Muscle of arm (tissue), 12 donors: ENCODE measurements around the gene PAIP2. TPM values are rescaled to one million over a fixed set of nuclear protein-coding genes. Genes with fewer than 3 reads are reported as not detected.
"Not testable (repeated sequence)": the region's sequence is repeated elsewhere in the genome, so short reads cannot be mapped to it uniquely, and the experiment has no call there.

Experiments
- DNase-seq: peaks from one replicate; pipeline ENCODE4 v3.0.0-alpha.2; 2013
- polyA plus RNA-seq, 12 donors: library from polyadenylated mRNA; unstranded; fragments of 120-200 nt; gene quantifications; one replicate each; pipeline ENCODE4 v1.2.1, GENCODE V29; 2013; ENCODE audit not compliant: insufficient read length in 12 of 12

Gene PAIP2
- polyA plus RNA-seq, 12 donors: 102 to 182 (median 133) TPM; not detected in 1

GRCh38 chr5:139308797-139309196, 32.9 kb upstream of the PAIP2 start:
- no peak for DNase-seq

GRCh38 chr5:139310715-139311186, 30.9 kb upstream of the PAIP2 start:
- not testable (repeated sequence) for DNase-seq

DNA sequence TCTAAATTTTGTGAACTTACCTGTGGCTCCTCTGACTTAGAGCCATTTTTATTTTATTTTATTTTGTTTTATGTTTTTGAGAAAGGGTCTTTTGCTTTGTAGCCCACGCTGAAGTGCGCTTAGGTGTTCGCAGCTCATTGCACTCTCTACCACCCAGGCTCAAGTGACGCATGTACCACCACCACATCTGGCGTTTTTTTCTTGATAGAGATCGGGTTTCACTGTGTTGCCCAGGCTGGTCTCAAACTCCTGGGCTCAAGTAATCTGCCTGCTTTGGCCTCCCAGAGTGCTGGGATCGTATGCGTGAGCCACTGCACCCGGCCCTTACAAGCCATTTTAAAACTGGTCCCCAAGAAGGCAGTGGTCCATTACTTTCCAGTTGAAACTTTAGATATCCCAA, 29.6 kb upstream of the PAIP2 start:
- no peak for DNase-seq

- DNase-seq: no peak
Measured at GRCh38 chr5:139314276-139314675, 27.4 kb upstream of the PAIP2 start.

- DNase-seq: no peak
Measured at GRCh38 chr5:139315056-139315615, 26.5 kb upstream of the PAIP2 start.

DNA sequence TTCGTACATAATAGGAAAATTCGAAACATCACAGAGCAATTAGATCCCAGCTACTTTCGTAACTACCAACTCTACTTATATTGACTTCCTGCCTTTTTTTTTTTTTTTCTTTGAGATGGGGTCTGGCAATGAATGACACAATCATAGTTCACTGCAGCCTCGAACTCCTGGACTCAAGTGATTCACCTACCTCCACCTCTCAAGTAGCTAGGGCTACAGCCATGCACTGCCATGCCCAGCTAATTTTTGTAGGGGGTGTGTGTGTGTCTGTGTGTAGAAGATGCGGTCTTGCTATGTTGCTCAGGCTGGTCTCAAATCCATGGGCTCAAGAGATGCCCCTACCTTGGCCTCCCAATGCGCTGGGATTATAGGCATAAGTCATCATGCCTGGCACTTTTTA, 5.8 kb upstream of the PAIP2 start:
- no peak for DNase-seq

DNA sequence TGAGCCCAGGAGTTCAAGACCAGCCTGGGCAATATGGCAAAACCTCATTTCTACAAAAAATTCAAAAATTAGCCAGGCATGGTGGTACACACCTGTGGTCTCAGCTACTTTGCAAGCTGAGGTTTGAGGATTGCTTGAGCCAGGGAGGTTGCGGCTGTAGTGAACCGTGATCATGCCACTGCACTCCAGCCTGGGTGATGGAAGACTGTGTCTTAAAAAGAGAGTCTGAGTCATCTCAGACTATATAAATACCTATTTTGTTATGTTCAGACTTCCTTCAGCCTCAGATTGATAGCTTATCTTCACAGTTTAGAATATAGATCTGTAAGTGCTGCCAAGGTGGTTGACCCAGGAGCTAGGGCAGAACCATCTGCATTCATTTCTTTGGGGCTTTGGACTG, 1.6 kb upstream of the PAIP2 start:
- no peak for DNase-seq

GRCh38 chr5:139341187-139341688, 416 bp upstream of the PAIP2 start:
- DNase-seq: peak; percentile 10

DNA sequence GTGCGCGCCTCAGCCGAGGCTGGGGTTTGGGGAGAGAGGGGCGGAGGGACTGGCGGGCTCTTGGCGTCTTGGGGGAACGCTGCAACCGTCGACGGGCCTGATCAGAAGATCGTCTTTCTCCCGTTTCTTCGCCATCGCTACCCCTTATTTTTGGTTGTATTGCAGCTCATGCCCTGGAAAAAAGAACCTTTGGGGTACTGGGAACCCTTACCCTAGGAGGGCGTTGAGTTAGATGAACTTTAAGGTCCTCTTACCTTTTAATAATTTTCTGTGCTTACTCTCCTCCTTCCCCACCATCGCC, 719 bp downstream of the PAIP2 start:
- no peak for DNase-seq

- no peak for DNase-seq
Measured at GRCh38 chr5:139343476-139343875, 1.8 kb downstream of the PAIP2 start.

GRCh38 chr5:139344177-139344576, 2.5 kb downstream of the PAIP2 start:
- DNase-seq: no peak

DNA sequence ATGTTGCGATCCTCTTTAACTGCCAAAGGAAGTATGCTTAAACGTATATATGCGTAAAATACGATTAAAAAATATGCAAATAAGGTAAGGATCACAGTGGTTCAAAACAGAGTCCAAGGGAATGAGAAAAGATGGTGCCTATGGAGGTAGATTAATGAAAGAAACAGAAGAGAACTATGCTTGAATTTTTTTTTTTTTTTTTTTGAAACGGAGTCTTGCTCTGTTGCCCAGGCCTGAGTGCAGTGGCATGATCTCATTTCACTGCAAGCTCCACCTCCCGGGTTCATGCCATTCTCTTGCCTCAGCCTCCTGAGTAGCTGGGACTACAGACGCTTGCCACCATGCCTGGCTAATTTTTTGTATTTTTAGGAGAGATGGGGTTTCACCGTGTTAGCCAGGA, 3.8 kb downstream of the PAIP2 start:
- not testable (repeated sequence) for DNase-seq

DNA sequence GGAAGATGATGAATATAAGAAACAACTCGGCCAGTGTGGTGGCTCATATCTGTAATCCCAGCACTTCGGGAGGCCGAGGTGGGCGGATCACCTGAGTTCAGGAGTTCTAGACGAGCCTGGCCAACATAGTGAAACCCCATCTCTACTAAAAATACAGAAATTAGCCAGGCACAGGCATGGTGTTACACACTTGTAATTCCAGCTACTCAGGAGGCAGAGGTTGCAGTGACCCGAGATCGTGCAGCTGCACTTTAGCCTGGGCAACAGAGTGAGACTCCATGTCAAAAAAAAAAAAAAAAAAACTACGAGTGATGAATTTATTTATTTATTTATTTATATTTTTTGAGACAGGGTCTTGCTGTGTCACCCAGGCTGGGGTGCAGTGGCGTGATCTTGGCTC, 6.2 kb downstream of the PAIP2 start:
- not testable (repeated sequence) for DNase-seq

DNA sequence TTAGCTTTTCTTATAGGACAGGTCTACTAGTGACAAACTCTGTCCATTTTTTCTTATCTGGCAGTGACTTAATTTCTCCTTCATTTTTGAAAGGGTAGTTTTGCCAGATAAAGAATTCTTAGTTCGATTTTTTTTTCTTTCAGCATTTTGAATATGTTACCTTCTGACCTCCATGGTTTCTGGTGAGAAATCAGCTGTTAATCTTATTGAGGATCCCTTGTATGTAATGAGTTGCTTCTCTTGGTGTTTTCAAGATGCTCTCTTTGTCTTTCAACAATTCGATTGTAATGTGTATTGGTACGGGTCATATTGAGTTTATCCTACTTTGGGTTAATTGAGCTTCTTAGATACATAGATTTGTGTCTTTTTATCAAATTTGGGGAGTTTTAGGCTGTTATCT, 12.5 kb downstream of the PAIP2 start:
- DNase-seq: no peak

DNA sequence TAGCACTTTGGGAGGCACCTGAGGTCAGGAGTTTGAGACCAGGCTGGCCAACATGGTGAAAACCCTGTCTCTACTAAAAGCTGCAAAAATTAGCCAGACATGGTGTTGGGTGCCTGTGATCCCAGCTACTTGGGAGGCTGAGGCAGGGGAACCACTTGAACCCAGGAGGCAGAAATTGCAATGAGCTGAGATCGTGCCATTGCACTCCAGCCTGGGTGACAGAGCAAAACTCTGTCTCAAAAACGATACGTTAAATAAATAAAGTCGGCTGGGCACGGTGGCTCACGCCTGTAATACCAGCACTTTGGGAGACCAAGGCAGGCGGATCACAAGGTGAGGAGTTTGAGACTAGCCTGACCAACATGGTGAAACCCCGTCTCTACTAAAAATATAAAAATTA, 14.2 kb downstream of the PAIP2 start:
- not testable (repeated sequence) for DNase-seq

DNA sequence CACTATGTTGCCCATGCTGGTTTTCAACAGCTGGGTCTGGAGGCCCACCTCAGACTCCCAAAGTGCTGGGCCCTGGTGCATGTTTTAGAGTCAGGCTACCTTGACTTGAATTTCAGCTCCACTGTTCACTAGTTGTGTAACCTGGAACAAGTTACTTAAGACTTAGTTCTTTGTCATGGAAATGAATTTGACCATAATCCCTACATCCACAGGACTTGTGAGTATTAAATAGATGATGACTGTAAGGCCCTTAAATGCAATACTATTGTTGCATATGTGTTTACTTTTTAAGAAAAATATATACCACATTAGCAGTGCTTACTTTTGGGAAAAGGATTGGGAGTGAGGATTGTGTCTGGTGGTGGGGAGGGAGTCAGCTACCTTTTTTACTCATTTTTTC, 16.4 kb downstream of the PAIP2 start:
- DNase-seq: no peak

DNA sequence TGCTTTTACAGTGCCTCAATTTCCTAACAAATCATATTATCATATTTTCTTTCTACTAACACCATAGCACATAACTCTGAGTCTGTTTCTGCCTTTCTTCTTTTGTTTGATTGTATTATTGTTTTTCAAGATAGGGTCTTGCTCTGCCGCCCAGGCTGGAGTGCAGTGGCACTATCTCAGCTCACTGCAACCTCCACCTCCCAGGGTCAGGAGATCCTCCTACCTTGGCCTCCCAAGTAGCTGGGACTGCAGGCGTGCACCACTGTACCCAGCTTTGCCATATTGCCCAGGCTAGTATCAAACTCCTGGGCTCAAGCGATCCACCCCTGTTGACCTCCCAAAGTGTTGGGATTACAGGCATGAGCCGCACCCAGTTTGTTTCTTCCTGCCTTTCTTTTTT, 18.7 kb downstream of the PAIP2 start:
- no peak for DNase-seq

- no peak for DNase-seq
Measured at GRCh38 chr5:139361835-139362429, 20.3 kb downstream of the PAIP2 start.

DNA sequence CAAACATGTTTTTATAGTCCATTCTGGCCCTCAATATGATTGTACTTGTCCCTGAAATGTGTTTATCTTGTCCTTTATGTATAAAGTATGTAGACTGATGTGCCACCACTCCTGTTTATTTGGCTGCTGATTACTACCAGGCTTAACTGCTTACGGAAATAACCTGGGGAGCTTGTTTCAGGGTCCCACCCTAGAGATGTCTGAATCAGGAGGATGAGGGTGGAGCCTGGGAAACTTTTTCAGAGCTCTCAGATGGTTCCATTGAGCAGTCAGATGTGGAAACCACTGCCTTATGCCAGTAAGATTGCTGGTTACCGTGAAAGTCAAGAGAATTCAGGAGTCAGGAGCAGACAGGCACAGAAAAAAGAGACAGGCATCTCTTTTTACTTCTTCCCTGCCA, 22.3 kb downstream of the PAIP2 start:
- no peak for DNase-seq

GRCh38 chr5:139364466-139364865, 22.8 kb downstream of the PAIP2 start:
- no peak for DNase-seq

DNA sequence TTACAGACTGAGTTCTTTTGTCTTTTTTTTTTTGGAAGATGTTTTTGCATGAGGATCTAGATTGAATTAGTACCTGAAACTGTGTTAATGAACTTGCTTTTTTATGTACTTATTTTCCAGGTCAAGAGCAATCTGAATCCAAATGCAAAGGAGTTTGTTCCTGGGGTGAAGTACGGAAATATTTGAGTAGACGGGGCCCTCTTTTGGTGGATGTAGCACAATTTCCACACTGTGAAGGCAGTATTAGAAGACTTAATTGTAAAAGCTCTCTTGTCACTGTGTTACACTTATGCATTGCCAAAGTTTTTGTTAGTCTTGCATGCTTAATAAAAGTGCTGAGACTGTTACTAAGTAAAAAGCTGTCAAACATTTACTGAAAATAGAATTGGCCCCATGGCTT, 27.0 kb downstream of the PAIP2 start:
- DNase-seq: no peak

DNA sequence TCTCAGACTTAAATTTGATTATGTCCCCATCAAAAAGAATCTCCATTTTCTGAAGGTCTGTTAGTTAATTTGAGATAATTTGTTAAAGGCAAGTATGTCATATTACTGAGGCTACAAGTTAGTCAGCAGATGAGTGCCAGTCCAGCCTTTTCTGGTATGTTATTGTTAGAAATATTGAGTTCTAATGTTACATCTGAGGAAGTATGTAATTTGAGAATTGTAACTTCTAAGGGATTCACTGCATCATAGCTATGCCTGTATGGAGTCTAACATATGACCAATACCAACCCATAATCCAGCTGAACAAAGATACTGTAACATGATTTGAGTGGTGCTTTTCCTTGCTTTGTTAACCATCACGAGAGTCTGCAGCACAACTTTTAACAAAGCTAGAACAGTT, 27.5 kb downstream of the PAIP2 start:
- no peak for DNase-seq

- no peak for DNase-seq
Measured at GRCh38 chr5:139371482-139372435, 30.1 kb downstream of the PAIP2 start.
